ENCODE measurements around the gene KLHL7. TPM values are rescaled to one million over a fixed set of nuclear protein-coding genes. Genes with fewer than 3 reads are reported as not detected.

Gene KLHL7
- polyA plus RNA-seq, 2 of the 4 experiments (the other 2 are of a cell fraction), result 23.3 to 45.4 TPM

DNA sequence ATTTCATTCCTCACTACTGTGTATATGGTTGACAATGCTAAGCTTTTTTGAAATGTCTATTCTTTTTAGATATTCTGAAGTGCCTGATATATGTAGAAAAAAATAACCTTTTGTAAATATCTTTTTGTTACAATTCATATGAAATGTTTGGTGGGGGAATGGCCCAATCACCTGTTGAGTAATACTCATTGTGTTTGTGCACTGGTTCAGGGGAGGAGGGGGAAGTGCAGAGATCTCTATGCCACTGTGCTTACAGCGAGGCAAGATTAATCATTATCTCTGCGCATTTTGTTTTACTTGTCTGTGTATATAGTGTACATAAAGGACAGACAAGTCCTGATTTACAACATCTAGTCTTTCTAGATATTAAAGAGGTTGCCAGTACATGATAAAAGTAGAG is 101.4 kb downstream of the KLHL7 start:
- ATAC-seq (0 out of 6 replicates have a peak, but pooled peaks of 1 of the 2 experiments have one; percentile 41), FAIRE-seq (no peak), DNase-seq (ENCODE audit: low read depth in 1 of 2, low spot score in 1 of 2) (no peak)
- no peak for TF ChIP-seq RCOR1 (IDR thresholded peaks at IDR 0.05; ENCODE audit: low read depth, low read length)
- TF ChIP-seq CHD2 (IDR thresholded peaks at IDR 0.05; ENCODE audit: low read length, partially characterized antibody), result no peak
- TF ChIP-seq RAD21 (conservative IDR thresholded peaks at IDR 0.05 in 1 of 2, IDR thresholded peaks at IDR 0.05 in 1 of 2), result no peak
- TF ChIP-seq KDM5A (IDR thresholded peaks at IDR 0.05), result no peak
- no peak for TF ChIP-seq EP300 (IDR thresholded peaks at IDR 0.05)
- no peak for TF ChIP-seq HEYL (CRISPR knock-in tag; IDR thresholded peaks at IDR 0.05)
- TF ChIP-seq, protein P1, sequence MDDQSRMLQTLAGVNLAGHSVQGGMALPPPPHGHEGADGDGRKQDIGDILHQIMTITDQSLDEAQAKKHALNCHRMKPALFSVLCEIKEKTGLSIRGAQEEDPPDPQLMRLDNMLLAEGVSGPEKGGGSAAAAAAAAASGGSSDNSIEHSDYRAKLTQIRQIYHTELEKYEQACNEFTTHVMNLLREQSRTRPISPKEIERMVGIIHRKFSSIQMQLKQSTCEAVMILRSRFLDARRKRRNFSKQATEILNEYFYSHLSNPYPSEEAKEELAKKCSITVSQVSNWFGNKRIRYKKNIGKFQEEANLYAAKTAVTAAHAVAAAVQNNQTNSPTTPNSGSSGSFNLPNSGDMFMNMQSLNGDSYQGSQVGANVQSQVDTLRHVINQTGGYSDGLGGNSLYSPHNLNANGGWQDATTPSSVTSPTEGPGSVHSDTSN (IDR thresholded peaks at IDR 0.05), result no peak
- no peak for TF ChIP-seq FOSL2 (IDR thresholded peaks at IDR 0.05)
- no peak for TF ChIP-seq FOSL2 (CRISPR knock-in tag; IDR thresholded peaks at IDR 0.05)
- no peak for TF ChIP-seq BHLHE40 (IDR thresholded peaks at IDR 0.05; ENCODE audit: low read depth, low read length)
- 61% methylated on average over 2 of the region's 2 CpGs for WGBS (ENCODE audit: missing lambda C conversion rate)
- no peak overlapping the region for H3K4me3 ChIP-seq
- ChIA-PET CTCF (interaction anchor here (1.4 kb wide), 1 partner anchor 15 kb away, joined by 3 read pairs; no protein-coding TSS in a partner anchor), POLR2A (no interaction called here)
- no peaks in the 10 kb centered on the region for H3K9me3 ChIP-seq
- H3K27ac ChIP-seq, result no peak overlapping the region
- H3K4me2 ChIP-seq, result no peak overlapping the region
- H3K4me1 ChIP-seq, result no peaks in the 10 kb centered on the region

DNA sequence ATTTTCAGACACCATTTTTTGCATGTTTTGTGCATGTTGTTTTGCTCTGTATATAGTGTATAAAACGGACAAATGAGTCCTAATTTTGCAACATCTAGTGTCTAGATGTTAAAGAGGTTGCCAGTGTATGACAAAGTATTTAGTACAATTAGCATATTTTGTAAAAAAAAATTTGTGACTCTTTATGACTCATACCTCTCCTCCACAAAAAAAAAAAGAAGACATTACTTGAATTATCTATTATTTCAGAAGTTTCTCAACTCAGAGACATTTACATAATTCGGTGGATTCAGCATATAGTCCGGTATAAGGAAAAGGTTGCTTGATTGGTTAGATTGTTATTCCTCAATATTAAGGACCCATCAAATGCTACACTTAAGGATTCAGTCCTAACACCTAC is 102.3 kb downstream of the KLHL7 start:
- FAIRE-seq (no peak), DNase-seq (ENCODE audit: low read depth in 1 of 2, low spot score in 1 of 2) (no peak), ATAC-seq (no peak)
- Histone ChIP-seq H3K4me3 (no peak overlapping the region), H3K9me3 (no peaks in the 10 kb centered on the region), H3K27ac (no peak overlapping the region), H3K4me1 (no peaks in the 10 kb centered on the region), H3K4me2 (no peak overlapping the region)
- 52% methylated on average over 3 of the region's 3 CpGs for WGBS (ENCODE audit: missing lambda C conversion rate)
- TF ChIP-seq RARB (CRISPR knock-in tag; IDR thresholded peaks at IDR 0.05), result no peak
- no peak for TF ChIP-seq FOSL2 (IDR thresholded peaks at IDR 0.05)
- TF ChIP-seq FOSL2 (CRISPR knock-in tag; IDR thresholded peaks at IDR 0.05), result peak; percentile 26; the same call in 1 of the 2 replicates
- POLR2A ChIA-PET, result no interaction called here
- CTCF ChIA-PET, result no interaction called here

DNA sequence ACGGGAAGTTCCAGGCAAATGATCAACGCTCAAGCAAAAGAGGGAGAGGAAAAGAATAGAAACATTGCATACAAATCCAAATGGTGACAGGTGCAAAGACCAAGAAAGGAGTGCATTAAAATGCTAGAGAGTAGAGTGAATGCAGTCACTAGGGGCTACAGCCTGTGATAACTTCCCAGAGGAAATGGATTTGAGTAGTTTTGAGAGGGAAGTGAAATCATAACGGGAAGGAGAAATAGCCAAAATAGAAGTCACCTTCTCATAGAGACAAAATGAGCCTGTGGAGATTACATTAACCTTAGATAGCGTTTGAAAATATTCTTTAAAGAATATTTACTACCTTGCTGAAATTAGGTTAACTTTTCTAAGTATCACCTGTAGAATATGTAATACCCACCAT is 102.7 kb downstream of the KLHL7 start:
- CTCF ChIA-PET, result no interaction called here
- POLR2A ChIA-PET, result no interaction called here
- WGBS (ENCODE audit: missing lambda C conversion rate), result 44% methylated on average over 4 of the region's 4 CpGs
- no peak for DNase-seq (ENCODE audit: low read depth in 1 of 2, low spot score in 1 of 2)
- ATAC-seq, result no peak
- Histone ChIP-seq H3K4me2 (no peak overlapping the region), H3K27ac (no peak overlapping the region), H3K9me3 (no peaks in the 10 kb centered on the region), H3K4me3 (no peak overlapping the region), H3K4me1 (no peaks in the 10 kb centered on the region)
- no peak for FAIRE-seq
- TF ChIP-seq FOXS1 (CRISPR knock-in tag; IDR thresholded peaks at IDR 0.05) (no peak), RAD21 (conservative IDR thresholded peaks at IDR 0.05 in 1 of 2, IDR thresholded peaks at IDR 0.05 in 1 of 2) (no peak), PHF8 (IDR thresholded peaks at IDR 0.05; ENCODE audit: borderline replicate concordance, low read depth) (no peak), TP53 (CRISPR knock-in tag; IDR thresholded peaks at IDR 0.05) (no peak), CEBPB (IDR thresholded peaks at IDR 0.05) (no peak), BHLHE40 (IDR thresholded peaks at IDR 0.05; ENCODE audit: low read depth, low read length) (no peak), NPAS2 (CRISPR knock-in tag; IDR thresholded peaks at IDR 0.05; ENCODE audit: borderline replicate concordance) (no peak), CBX2 (IDR thresholded peaks at IDR 0.05; ENCODE audit: borderline replicate concordance, low read depth) (no peak), SREBF2 (IDR thresholded peaks at IDR 0.05) (no peak), TFCP2L1 (CRISPR knock-in tag; IDR thresholded peaks at IDR 0.05) (no peak)
- TF ChIP-seq, protein P2, sequence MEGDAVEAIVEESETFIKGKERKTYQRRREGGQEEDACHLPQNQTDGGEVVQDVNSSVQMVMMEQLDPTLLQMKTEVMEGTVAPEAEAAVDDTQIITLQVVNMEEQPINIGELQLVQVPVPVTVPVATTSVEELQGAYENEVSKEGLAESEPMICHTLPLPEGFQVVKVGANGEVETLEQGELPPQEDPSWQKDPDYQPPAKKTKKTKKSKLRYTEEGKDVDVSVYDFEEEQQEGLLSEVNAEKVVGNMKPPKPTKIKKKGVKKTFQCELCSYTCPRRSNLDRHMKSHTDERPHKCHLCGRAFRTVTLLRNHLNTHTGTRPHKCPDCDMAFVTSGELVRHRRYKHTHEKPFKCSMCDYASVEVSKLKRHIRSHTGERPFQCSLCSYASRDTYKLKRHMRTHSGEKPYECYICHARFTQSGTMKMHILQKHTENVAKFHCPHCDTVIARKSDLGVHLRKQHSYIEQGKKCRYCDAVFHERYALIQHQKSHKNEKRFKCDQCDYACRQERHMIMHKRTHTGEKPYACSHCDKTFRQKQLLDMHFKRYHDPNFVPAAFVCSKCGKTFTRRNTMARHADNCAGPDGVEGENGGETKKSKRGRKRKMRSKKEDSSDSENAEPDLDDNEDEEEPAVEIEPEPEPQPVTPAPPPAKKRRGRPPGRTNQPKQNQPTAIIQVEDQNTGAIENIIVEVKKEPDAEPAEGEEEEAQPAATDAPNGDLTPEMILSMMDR (IDR thresholded peaks at IDR 0.05), result no peak
- TF ChIP-seq, protein P3, sequence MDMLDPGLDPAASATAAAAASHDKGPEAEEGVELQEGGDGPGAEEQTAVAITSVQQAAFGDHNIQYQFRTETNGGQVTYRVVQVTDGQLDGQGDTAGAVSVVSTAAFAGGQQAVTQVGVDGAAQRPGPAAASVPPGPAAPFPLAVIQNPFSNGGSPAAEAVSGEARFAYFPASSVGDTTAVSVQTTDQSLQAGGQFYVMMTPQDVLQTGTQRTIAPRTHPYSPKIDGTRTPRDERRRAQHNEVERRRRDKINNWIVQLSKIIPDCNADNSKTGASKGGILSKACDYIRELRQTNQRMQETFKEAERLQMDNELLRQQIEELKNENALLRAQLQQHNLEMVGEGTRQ (IDR thresholded peaks at IDR 0.05), result no peak
- TF ChIP-seq, protein P4, sequence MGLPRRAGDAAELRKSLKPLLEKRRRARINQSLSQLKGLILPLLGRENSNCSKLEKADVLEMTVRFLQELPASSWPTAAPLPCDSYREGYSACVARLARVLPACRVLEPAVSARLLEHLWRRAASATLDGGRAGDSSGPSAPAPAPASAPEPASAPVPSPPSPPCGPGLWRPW (IDR thresholded peaks at IDR 0.05), result no peak
- TF ChIP-seq, protein P5, sequence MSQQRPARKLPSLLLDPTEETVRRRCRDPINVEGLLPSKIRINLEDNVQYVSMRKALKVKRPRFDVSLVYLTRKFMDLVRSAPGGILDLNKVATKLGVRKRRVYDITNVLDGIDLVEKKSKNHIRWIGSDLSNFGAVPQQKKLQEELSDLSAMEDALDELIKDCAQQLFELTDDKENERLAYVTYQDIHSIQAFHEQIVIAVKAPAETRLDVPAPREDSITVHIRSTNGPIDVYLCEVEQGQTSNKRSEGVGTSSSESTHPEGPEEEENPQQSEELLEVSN (IDR thresholded peaks at IDR 0.05; ENCODE audit: borderline replicate concordance, low read depth), result no peak
